CD4-positive, alpha-beta T cell treated with Interleukin-2 at 100 ng/mL for 4 hours (primary cell): ENCODE data around the gene APBA2.
A peak's percentile ranks its signal among the peaks of the same experiment; 100 is the strongest.

Experiments used
- DNase-seq: peaks from one replicate; pipeline ENCODE4 v3.0.0-alpha.2; 2020; ENCODE audit warnings: low spot score

APBA2 gene

GRCh38 chr15:28983432-28984311 lies 97.9 kb downstream of the APBA2 start:
- no peak for DNase-seq

GRCh38 chr15:28984421-28985315 lies 98.9 kb downstream of the APBA2 start:
- DNase-seq: no peak

- no peak for DNase-seq
Observed at GRCh38 chr15:28985316-28985645, 99.5 kb downstream of the APBA2 start.

- DNase-seq: no peak
Observed at GRCh38 chr15:28985691-28986090, 99.9 kb downstream of the APBA2 start.

GRCh38 chr15:28986108-28986507 lies 100.3 kb downstream of the APBA2 start:
- DNase-seq: peak; percentile 35

GRCh38 chr15:28986726-28987125 lies 101.0 kb downstream of the APBA2 start:
- DNase-seq: no peak

- no peak for DNase-seq
Observed at GRCh38 chr15:28987337-28987736, 101.6 kb downstream of the APBA2 start.

- no peak for DNase-seq
Observed at GRCh38 chr15:28989239-28989830, 103.6 kb downstream of the APBA2 start.

GRCh38 chr15:28989896-28990295 lies 104.1 kb downstream of the APBA2 start:
- DNase-seq: no peak

GRCh38 chr15:28990390-28990789 lies 104.6 kb downstream of the APBA2 start:
- no peak for DNase-seq

- no peak for DNase-seq
Observed at GRCh38 chr15:28991236-28992171, 105.7 kb downstream of the APBA2 start.

GRCh38 chr15:28992336-28992864 lies 106.6 kb downstream of the APBA2 start:
- DNase-seq: no peak

GRCh38 chr15:28993051-28993719 lies 107.4 kb downstream of the APBA2 start:
- no peak for DNase-seq

- DNase-seq: no peak
Observed at GRCh38 chr15:28993720-28994053, 107.9 kb downstream of the APBA2 start.

- peak; percentile 16 for DNase-seq
Observed at GRCh38 chr15:28994142-28994830, 108.5 kb downstream of the APBA2 start.

- no peak for DNase-seq
Observed at GRCh38 chr15:28994831-28995596, 109.2 kb downstream of the APBA2 start.

- no peak for DNase-seq
Observed at GRCh38 chr15:28995705-28996104, 109.9 kb downstream of the APBA2 start.

- no peak for DNase-seq
Observed at GRCh38 chr15:28996289-28996688, 110.5 kb downstream of the APBA2 start.

GRCh38 chr15:28996953-28997352 lies 111.2 kb downstream of the APBA2 start:
- no peak for DNase-seq
